Neural progenitor cell (in vitro differentiated cells): Measurements from ENCODE around the gene SREBF1. TPM values are rescaled to one million over a fixed set of nuclear protein-coding genes. Genes with fewer than 3 reads are reported as not detected.
A peak's percentile ranks its signal among the peaks of the same experiment; 100 is the strongest.

Source experiments
- DNase-seq: peaks from one replicate; pipeline ENCODE4 v3.0.0-alpha.2; 2016; ENCODE audit warnings: low spot score
- H2AFZ ChIP-seq: fragments of 200-600 bp; sonication (generic); replicated peaks from 2 replicates; pipeline ENCODE4 v1.6.1; 2016; ENCODE audit warnings: antibody characterized with exemption
- H3F3A ChIP-seq: fragments of 200-600 bp; sonication (generic); 2 replicates; pipeline ENCODE4 v1.6.1; 2016; ENCODE audit warnings: antibody characterized with exemption, low read depth
- H3K27ac ChIP-seq: fragments of 200-600 bp; sonication (generic); 2 replicates; pipeline ENCODE4 v1.5.1; 2016; ENCODE audit warnings: mild to moderate bottlenecking
- H3K27me3 ChIP-seq: fragments of 200-600 bp; sonication (generic); 2 replicates; pipeline ENCODE4 v1.6.1; 2016; ENCODE audit warnings: mild to moderate bottlenecking, moderate library complexity
- H3K36me3 ChIP-seq: fragments of 200-600 bp; sonication (generic); 2 replicates; pipeline ENCODE4 v1.5.1; 2016
- H3K4me1 ChIP-seq: fragments of 200-600 bp; sonication (generic); 2 replicates; pipeline ENCODE4 v1.6.1; 2016; ENCODE audit warnings: mixed run types
- H3K4me2 ChIP-seq: fragments of 200-600 bp; sonication (generic); 2 replicates; pipeline ENCODE4 v1.6.1; 2016
- H3K4me3 ChIP-seq: fragments of 200-600 bp; sonication (generic); 2 replicates; pipeline ENCODE4 v1.5.1; 2016
- H3K79me2 ChIP-seq: fragments of 200-600 bp; sonication (generic); 2 replicates; pipeline ENCODE4 v1.6.1; 2016; ENCODE audit warnings: low read depth
- H3K9ac ChIP-seq: fragments of 200-600 bp; sonication (generic); 2 replicates; pipeline ENCODE4 v1.6.1; 2016
- H3K9me3 ChIP-seq: fragments of 200-600 bp; sonication (generic); 2 replicates; pipeline ENCODE4 v1.5.1; 2016; ENCODE audit warnings: low read depth
- H4K20me1 ChIP-seq: fragments of 200-600 bp; sonication (generic); 2 replicates; pipeline ENCODE4 v1.6.1; 2016; ENCODE audit warnings: low read depth
- H3K27ac Mint-ChIP-seq: 3 replicates; pipeline ENCODE4 v1.8.0; 2021; ENCODE audit warnings: mixed read lengths
- H3K27me3 Mint-ChIP-seq: 2 replicates; pipeline ENCODE4 v1.8.0; 2022; ENCODE audit warnings: low read depth, mild to moderate bottlenecking, inconsistent platforms, moderate library complexity, mixed read lengths; ENCODE audit not compliant: insufficient read depth
- H3K36me3 Mint-ChIP-seq: 3 replicates; pipeline ENCODE4 v1.8.0; 2021; ENCODE audit warnings: mixed read lengths
- H3K4me1 Mint-ChIP-seq: 3 replicates; pipeline ENCODE4 v1.8.0; 2021; ENCODE audit warnings: mixed read lengths
- H3K4me3 Mint-ChIP-seq: 3 replicates; pipeline ENCODE4 v1.8.0; 2021; ENCODE audit warnings: mild to moderate bottlenecking, moderate library complexity, mixed read lengths
- H3K9me3 Mint-ChIP-seq: 3 replicates; pipeline ENCODE4 v1.8.0; 2020; ENCODE audit warnings: mixed read lengths
- CTCF ChIP-seq: fragments of 200-600 bp; sonication (generic); IDR thresholded peaks from 2 replicates; pipeline ENCODE4 v1.5.1; 2017; ENCODE audit warnings: antibody characterized with exemption, mild to moderate bottlenecking
- EZH2 ChIP-seq: fragments of 200-600 bp; sonication (generic); IDR thresholded peaks from 2 replicates; pipeline ENCODE4 v1.6.1; 2017; ENCODE audit warnings: antibody characterized with exemption, mild to moderate bottlenecking, moderate library complexity
- EZH2phosphoT487 ChIP-seq: fragments of 200-600 bp; sonication (generic); IDR thresholded peaks from 2 replicates; pipeline ENCODE4 v1.6.1; 2017; ENCODE audit warnings: antibody characterized with exemption
- total RNA-seq: library from RNA; depleted of rRNA; stranded (reverse); fragments of >200 nt; gene quantifications from 2 replicates; pipeline ENCODE4 v1.2.3, GENCODE V29; 2015; ENCODE audit warnings: low replicate concordance

Gene SREBF1
- total RNA-seq, 1 donor from 2014 or later: 12.7 TPM

- no peaks in the 10 kb centered on the region for H3K9me3 ChIP-seq
- H3K9ac ChIP-seq: no peak overlapping the region
- H3F3A ChIP-seq: peaks cover 17% of the 10 kb centered on the region
- no peaks in the 10 kb centered on the region for H3K9me3 Mint-ChIP-seq
- peaks cover 92% of the 10 kb centered on the region for H4K20me1 ChIP-seq
- no peaks in the 10 kb centered on the region for H3K36me3 ChIP-seq
- H3K27me3 ChIP-seq: no peaks in the 10 kb centered on the region
- peak overlapping the region; percentile 41 for H3K4me3 Mint-ChIP-seq
- peaks cover 10% of the 10 kb centered on the region for H3K79me2 ChIP-seq
- peaks cover 64% of the 10 kb centered on the region for H3K4me1 ChIP-seq
- peak overlapping the region; percentile 98 for H3K27ac Mint-ChIP-seq
- DNase-seq: no peak
- peak overlapping the region; percentile 67 for H3K4me2 ChIP-seq
- H3K27ac ChIP-seq: peak overlapping the region; percentile 79
- peaks cover 88% of the 10 kb centered on the region for H3K4me1 Mint-ChIP-seq
- no peak overlapping the region for H3K4me3 ChIP-seq
- H3K27me3 Mint-ChIP-seq: peaks cover 9% of the 10 kb centered on the region
- TF ChIP-seq CTCF (no peak), EZH2 (no peak), EZH2phosphoT487 (no peak)
- H2AFZ ChIP-seq: no peak overlapping the region
- H3K36me3 Mint-ChIP-seq: peaks cover 6% of the 10 kb centered on the region
Measured at GRCh38 chr17:17766744-17767120, 70.1 kb downstream of the SREBF1 start.

- Mint-ChIP-seq H3K9me3 (no peaks in the 10 kb centered on the region), H3K36me3 (peaks cover 6% of the 10 kb centered on the region), H3K4me3 (peak overlapping the region; percentile 73), H3K27me3 (peaks cover 9% of the 10 kb centered on the region), H3K27ac (peak overlapping the region; percentile 98), H3K4me1 (peaks cover 91% of the 10 kb centered on the region)
- DNase-seq: peak; percentile 38
- H3K9me3 ChIP-seq: no peaks in the 10 kb centered on the region
- H3K4me3 ChIP-seq: no peak overlapping the region
- TF ChIP-seq EZH2phosphoT487: no peak
- no peak for TF ChIP-seq EZH2
- no peak for TF ChIP-seq CTCF
- peaks cover 92% of the 10 kb centered on the region for H4K20me1 ChIP-seq
- H3F3A ChIP-seq: peaks cover 17% of the 10 kb centered on the region
- peaks cover 10% of the 10 kb centered on the region for H3K79me2 ChIP-seq
- H3K27me3 ChIP-seq: no peaks in the 10 kb centered on the region
- H3K4me2 ChIP-seq: peak overlapping the region; percentile 67
- peaks cover 62% of the 10 kb centered on the region for H3K4me1 ChIP-seq
- H2AFZ ChIP-seq: no peak overlapping the region
- H3K27ac ChIP-seq: peak overlapping the region; percentile 79
- H3K9ac ChIP-seq: no peak overlapping the region
- H3K36me3 ChIP-seq: no peaks in the 10 kb centered on the region
Measured at GRCh38 chr17:17766077-17766743, 70.6 kb downstream of the SREBF1 start.

- Histone ChIP-seq H3K4me2 (no peak overlapping the region), H3K9ac (no peak overlapping the region), H3F3A (peaks cover 17% of the 10 kb centered on the region), H4K20me1 (peaks cover 92% of the 10 kb centered on the region), H3K79me2 (peaks cover 7% of the 10 kb centered on the region), H3K36me3 (no peaks in the 10 kb centered on the region), H3K27me3 (no peaks in the 10 kb centered on the region), H2AFZ (no peak overlapping the region), H3K4me3 (no peak overlapping the region), H3K4me1 (peaks cover 56% of the 10 kb centered on the region), H3K27ac (no peak overlapping the region), H3K9me3 (no peaks in the 10 kb centered on the region)
- H3K9me3 Mint-ChIP-seq: no peaks in the 10 kb centered on the region
- peak overlapping the region; percentile 98 for H3K27ac Mint-ChIP-seq
- H3K4me1 Mint-ChIP-seq: peaks cover 87% of the 10 kb centered on the region
- no peak for DNase-seq
- H3K27me3 Mint-ChIP-seq: peaks cover 9% of the 10 kb centered on the region
- peak overlapping the region; percentile 31 for H3K4me3 Mint-ChIP-seq
- TF ChIP-seq EZH2 (no peak), EZH2phosphoT487 (no peak), CTCF (no peak)
- peaks cover 6% of the 10 kb centered on the region for H3K36me3 Mint-ChIP-seq
Measured at GRCh38 chr17:17765359-17766076, 71.3 kb downstream of the SREBF1 start.
